ENCODE data around the gene RCAN3.
"Not testable (repeated sequence)": the region's sequence is repeated elsewhere in the genome, so short reads cannot be mapped to it uniquely, and the experiment has no call there.

The RCAN3 gene

GRCh38 chr1:24508911-24509310, 6.3 kb downstream of the RCAN3 start:
- DNase-seq (ENCODE audit: extremely low read depth in 1 of 2, low read depth in 1 of 2) = no peak

- DNase-seq (ENCODE audit: extremely low read depth in 1 of 2, low read depth in 1 of 2) = no peak
Observed at GRCh38 chr1:24513706-24514105, 11.1 kb downstream of the RCAN3 start.

- DNase-seq (ENCODE audit: extremely low read depth in 1 of 2, low read depth in 1 of 2) = no peak
Observed at GRCh38 chr1:24514946-24515345, 12.3 kb downstream of the RCAN3 start.

- not testable (repeated sequence) for DNase-seq (ENCODE audit: extremely low read depth in 1 of 2, low read depth in 1 of 2)
Observed at GRCh38 chr1:24515671-24516209, 13.1 kb downstream of the RCAN3 start.

- no peak for DNase-seq (ENCODE audit: extremely low read depth in 1 of 2, low read depth in 1 of 2)
Observed at GRCh38 chr1:24516506-24516905, 13.9 kb downstream of the RCAN3 start.

- no peak for DNase-seq (ENCODE audit: extremely low read depth in 1 of 2, low read depth in 1 of 2)
Observed at GRCh38 chr1:24517898-24518297, 15.3 kb downstream of the RCAN3 start.

- not testable (repeated sequence) for DNase-seq (ENCODE audit: extremely low read depth in 1 of 2, low read depth in 1 of 2)
Observed at GRCh38 chr1:24520282-24520681, 17.6 kb downstream of the RCAN3 start.

- no peak for DNase-seq (ENCODE audit: extremely low read depth in 1 of 2, low read depth in 1 of 2)
Observed at GRCh38 chr1:24525606-24526005, 23.0 kb downstream of the RCAN3 start.

GRCh38 chr1:24526045-24526444, 23.4 kb downstream of the RCAN3 start:
- DNase-seq (ENCODE audit: extremely low read depth in 1 of 2, low read depth in 1 of 2) = no peak

GRCh38 chr1:24526940-24527542, 24.4 kb downstream of the RCAN3 start:
- peak in 1 of 2 donors; percentile 15 for DNase-seq (ENCODE audit: extremely low read depth in 1 of 2, low read depth in 1 of 2)

GRCh38 chr1:24528744-24529143, 26.1 kb downstream of the RCAN3 start:
- no peak for DNase-seq (ENCODE audit: extremely low read depth in 1 of 2, low read depth in 1 of 2)

- DNase-seq (ENCODE audit: extremely low read depth in 1 of 2, low read depth in 1 of 2) = not testable (repeated sequence)
Observed at GRCh38 chr1:24529292-24529691, 26.7 kb downstream of the RCAN3 start.

GRCh38 chr1:24535021-24535424, 32.4 kb downstream of the RCAN3 start:
- peak; percentile 39 to 48 for DNase-seq (ENCODE audit: extremely low read depth in 1 of 2, low read depth in 1 of 2)

GRCh38 chr1:24535778-24536177, 33.1 kb downstream of the RCAN3 start:
- DNase-seq (ENCODE audit: extremely low read depth in 1 of 2, low read depth in 1 of 2) = no peak

GRCh38 chr1:24536391-24536840, 33.8 kb downstream of the RCAN3 start:
- peak; percentile 47 to 76 for DNase-seq (ENCODE audit: extremely low read depth in 1 of 2, low read depth in 1 of 2)

GRCh38 chr1:24540051-24540905, 37.6 kb downstream of the RCAN3 start:
- DNase-seq (ENCODE audit: extremely low read depth in 1 of 2, low read depth in 1 of 2) = no peak

GRCh38 chr1:24540906-24541710, 38.5 kb downstream of the RCAN3 start:
- DNase-seq (ENCODE audit: extremely low read depth in 1 of 2, low read depth in 1 of 2) = no peak

- no peak for DNase-seq (ENCODE audit: extremely low read depth in 1 of 2, low read depth in 1 of 2)
Observed at GRCh38 chr1:24541711-24542346, 39.2 kb downstream of the RCAN3 start.

GRCh38 chr1:24544239-24544638, 41.6 kb downstream of the RCAN3 start:
- DNase-seq (ENCODE audit: extremely low read depth in 1 of 2, low read depth in 1 of 2) = no peak

- DNase-seq (ENCODE audit: extremely low read depth in 1 of 2, low read depth in 1 of 2) = no peak
Observed at GRCh38 chr1:24545662-24546061, 43.0 kb downstream of the RCAN3 start.

GRCh38 chr1:24547195-24547594, 44.6 kb downstream of the RCAN3 start:
- no peak for DNase-seq (ENCODE audit: extremely low read depth in 1 of 2, low read depth in 1 of 2)
